ENCODE measurements around the gene PARP2.

DNA sequence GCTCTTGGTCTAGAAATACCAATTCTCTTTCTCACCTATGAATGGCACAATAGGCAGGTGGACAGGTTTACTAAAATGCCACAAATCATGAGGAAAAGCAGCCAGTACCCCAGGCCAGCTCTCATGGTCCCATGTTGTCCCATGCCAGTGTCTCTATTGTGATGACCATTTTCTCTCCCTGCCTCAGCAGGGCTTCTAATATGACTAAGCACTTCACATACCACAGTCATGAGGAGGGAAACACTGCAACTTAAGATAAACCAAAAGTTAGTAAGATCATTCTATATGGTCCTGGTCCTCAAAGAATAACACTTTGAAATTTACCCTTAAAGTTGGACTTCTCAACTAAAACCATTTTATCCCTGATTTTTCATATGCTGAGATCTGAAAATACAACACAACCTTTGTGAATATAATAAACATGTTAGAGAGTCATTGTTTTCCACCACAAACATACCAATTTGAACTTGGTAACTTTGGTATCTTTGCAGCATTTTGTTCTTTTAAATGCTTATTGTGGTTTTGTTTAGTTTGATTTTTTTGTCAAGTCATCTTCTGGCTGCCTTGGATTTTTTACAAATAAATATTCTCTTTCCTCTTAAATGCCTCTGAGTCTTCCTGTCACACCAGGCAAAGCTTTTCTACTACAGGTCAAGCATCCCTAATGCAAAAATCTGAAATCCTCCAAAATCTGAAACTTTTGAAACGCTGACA, 41.2 kb upstream of the PARP2 start:
- TF ChIP-seq POLR2AphosphoS5 (IDR thresholded peaks at IDR 0.05) = no peak
- no peak for TF ChIP-seq POLR2A (IDR thresholded peaks at IDR 0.05)

All from prostate gland (tissue), 1 donor.